ENCODE measurements around the gene ZW10.

The ZW10 gene

GRCh38 chr11:113697111-113697510 lies 76.4 kb downstream of the ZW10 start:
- no peaks in the 10 kb centered on the region for H4K20me1 ChIP-seq (ENCODE audit: low read depth, low read length)
- no peaks in the 10 kb centered on the region for H3K27me3 ChIP-seq (ENCODE audit: low read length)
- no peak overlapping the region for H3K27ac ChIP-seq (ENCODE audit: low read depth, low read length)
- no peaks in the 10 kb centered on the region for H3K36me3 ChIP-seq (ENCODE audit: low read length)
- H3K4me3 ChIP-seq (ENCODE audit: insufficient read depth, low read length, poor library complexity, severe bottlenecking) = no peak overlapping the region
- H3K9ac ChIP-seq (ENCODE audit: low read length) = no peak overlapping the region
- TF ChIP-seq CTCF (IDR thresholded peaks at IDR 0.05; ENCODE audit: insufficient read depth, low read length, poor library complexity, severe bottlenecking) (no peak), EZH2phosphoT487 (conservative IDR thresholded peaks at IDR 0.05; ENCODE audit: low read length) (no peak)
- H3K9me3 ChIP-seq (ENCODE audit: insufficient read depth, low read length) = no peaks in the 10 kb centered on the region
- no peak overlapping the region for H3K4me2 ChIP-seq (ENCODE audit: low read depth, low read length, poor library complexity, severe bottlenecking)
- no peaks in the 10 kb centered on the region for H3F3A ChIP-seq (ENCODE audit: insufficient read depth)
- H3K9me2 ChIP-seq (replicated peaks; ENCODE audit: insufficient read depth, low read length) = no peaks in the 10 kb centered on the region
- no peak overlapping the region for H2AFZ ChIP-seq (ENCODE audit: low read depth, low read length, severe bottlenecking)
- no peaks in the 10 kb centered on the region for H3K79me2 ChIP-seq (ENCODE audit: insufficient read depth, low read length)

GRCh38 chr11:113695207-113695606 lies 78.3 kb downstream of the ZW10 start:
- no peaks in the 10 kb centered on the region for H4K20me1 ChIP-seq (ENCODE audit: low read depth, low read length)
- no peaks in the 10 kb centered on the region for H3K36me3 ChIP-seq (ENCODE audit: low read length)
- H3K9me3 ChIP-seq (ENCODE audit: insufficient read depth, low read length) = no peaks in the 10 kb centered on the region
- TF ChIP-seq CTCF (IDR thresholded peaks at IDR 0.05; ENCODE audit: insufficient read depth, low read length, poor library complexity, severe bottlenecking) (no peak), EZH2phosphoT487 (conservative IDR thresholded peaks at IDR 0.05; ENCODE audit: low read length) (no peak)
- H3K9ac ChIP-seq (ENCODE audit: low read length) = no peak overlapping the region
- H3F3A ChIP-seq (ENCODE audit: insufficient read depth) = no peaks in the 10 kb centered on the region
- H2AFZ ChIP-seq (ENCODE audit: low read depth, low read length, severe bottlenecking) = no peak overlapping the region
- H3K79me2 ChIP-seq (ENCODE audit: insufficient read depth, low read length) = no peaks in the 10 kb centered on the region
- no peaks in the 10 kb centered on the region for H3K27me3 ChIP-seq (ENCODE audit: low read length)
- H3K27ac ChIP-seq (ENCODE audit: low read depth, low read length) = no peak overlapping the region
- no peak overlapping the region for H3K4me3 ChIP-seq (ENCODE audit: insufficient read depth, low read length, poor library complexity, severe bottlenecking)
- H3K9me2 ChIP-seq (replicated peaks; ENCODE audit: insufficient read depth, low read length) = no peaks in the 10 kb centered on the region
- no peak overlapping the region for H3K4me2 ChIP-seq (ENCODE audit: low read depth, low read length, poor library complexity, severe bottlenecking)

DNA sequence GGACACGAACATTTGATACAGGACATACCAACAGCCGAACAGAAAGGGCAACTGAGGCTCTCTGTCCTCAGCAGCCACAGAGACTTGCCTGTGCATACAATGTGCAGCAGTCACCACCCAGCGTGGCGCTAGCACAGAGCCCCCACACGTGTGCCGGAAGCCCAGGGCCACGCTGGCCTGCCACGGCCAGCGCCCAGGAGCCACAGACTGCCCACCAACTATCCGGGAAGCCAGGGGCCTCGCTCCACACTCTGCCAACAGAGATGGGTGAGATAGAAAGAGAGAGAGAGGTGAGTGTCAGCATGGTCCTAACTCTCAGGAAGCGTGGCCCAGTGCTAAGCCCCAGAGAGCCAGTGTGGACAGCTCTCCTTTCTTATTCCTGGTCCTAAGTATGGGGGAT lies 79.1 kb downstream of the ZW10 start:
- Histone ChIP-seq H3K4me3 (ENCODE audit: insufficient read depth, low read length, poor library complexity, severe bottlenecking) (no peak overlapping the region), H3K9me2 (replicated peaks; ENCODE audit: insufficient read depth, low read length) (no peaks in the 10 kb centered on the region), H3K27me3 (ENCODE audit: low read length) (no peaks in the 10 kb centered on the region), H3K9ac (ENCODE audit: low read length) (no peak overlapping the region), H3K79me2 (ENCODE audit: insufficient read depth, low read length) (no peaks in the 10 kb centered on the region), H3K9me3 (ENCODE audit: insufficient read depth, low read length) (no peaks in the 10 kb centered on the region), H3K27ac (ENCODE audit: low read depth, low read length) (no peak overlapping the region), H3F3A (ENCODE audit: insufficient read depth) (no peaks in the 10 kb centered on the region), H3K4me2 (ENCODE audit: low read depth, low read length, poor library complexity, severe bottlenecking) (no peak overlapping the region), H3K36me3 (ENCODE audit: low read length) (no peaks in the 10 kb centered on the region), H4K20me1 (ENCODE audit: low read depth, low read length) (no peaks in the 10 kb centered on the region), H2AFZ (ENCODE audit: low read depth, low read length, severe bottlenecking) (no peak overlapping the region)
- TF ChIP-seq CTCF (IDR thresholded peaks at IDR 0.05; ENCODE audit: insufficient read depth, low read length, poor library complexity, severe bottlenecking) = no peak
- TF ChIP-seq EZH2phosphoT487 (conservative IDR thresholded peaks at IDR 0.05; ENCODE audit: low read length) = no peak

DNA sequence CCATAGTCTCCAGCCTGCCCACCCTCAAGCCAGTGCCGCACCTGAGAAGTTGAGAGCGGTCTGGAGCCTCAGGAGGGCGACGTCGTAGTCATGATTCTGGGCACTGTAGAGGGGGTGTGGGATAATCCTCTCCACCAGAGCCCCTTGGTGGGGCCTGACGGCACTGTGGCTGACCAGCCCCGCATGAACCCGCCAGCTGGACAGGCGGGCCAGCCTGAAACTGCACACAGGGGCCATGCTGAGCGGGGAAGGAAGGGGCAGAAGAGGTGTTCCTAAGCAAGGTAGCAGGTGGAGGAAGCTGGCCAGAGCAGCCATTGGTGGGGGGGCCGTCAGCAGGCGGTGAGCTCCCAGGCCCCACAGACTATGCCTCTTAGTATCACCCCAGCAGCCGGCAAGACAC lies 80.5 kb downstream of the ZW10 start:
- TF ChIP-seq EZH2phosphoT487 (conservative IDR thresholded peaks at IDR 0.05; ENCODE audit: low read length) (no peak), CTCF (IDR thresholded peaks at IDR 0.05; ENCODE audit: insufficient read depth, low read length, poor library complexity, severe bottlenecking) (no peak)
- Histone ChIP-seq H3K9ac (ENCODE audit: low read length) (no peak overlapping the region), H3K4me3 (ENCODE audit: insufficient read depth, low read length, poor library complexity, severe bottlenecking) (no peak overlapping the region), H3K9me2 (replicated peaks; ENCODE audit: insufficient read depth, low read length) (no peaks in the 10 kb centered on the region), H3K36me3 (ENCODE audit: low read length) (no peaks in the 10 kb centered on the region), H3K4me2 (ENCODE audit: low read depth, low read length, poor library complexity, severe bottlenecking) (no peak overlapping the region), H2AFZ (ENCODE audit: low read depth, low read length, severe bottlenecking) (no peak overlapping the region), H3K79me2 (ENCODE audit: insufficient read depth, low read length) (no peaks in the 10 kb centered on the region), H3K9me3 (ENCODE audit: insufficient read depth, low read length) (no peaks in the 10 kb centered on the region), H3K27ac (ENCODE audit: low read depth, low read length) (no peak overlapping the region), H3K27me3 (ENCODE audit: low read length) (no peaks in the 10 kb centered on the region), H3F3A (ENCODE audit: insufficient read depth) (no peaks in the 10 kb centered on the region), H4K20me1 (ENCODE audit: low read depth, low read length) (no peaks in the 10 kb centered on the region)
